Stimulated activated CD4-positive, alpha-beta T cell treated with anti-CD3 and anti-CD28 coated beads, Interleukin-4, amount 100 ng/mL, for 4 hours (primary cell): ENCODE results near the gene TMEM44.
"Not testable (repeated sequence)": the region's sequence is repeated elsewhere in the genome, so short reads cannot be mapped to it uniquely, and the experiment has no call there.

Source experiments
- DNase-seq, 2 experiments: peaks; one replicate each; pipeline ENCODE4 v3.0.0-alpha.2; 2020

The TMEM44 gene

DNA sequence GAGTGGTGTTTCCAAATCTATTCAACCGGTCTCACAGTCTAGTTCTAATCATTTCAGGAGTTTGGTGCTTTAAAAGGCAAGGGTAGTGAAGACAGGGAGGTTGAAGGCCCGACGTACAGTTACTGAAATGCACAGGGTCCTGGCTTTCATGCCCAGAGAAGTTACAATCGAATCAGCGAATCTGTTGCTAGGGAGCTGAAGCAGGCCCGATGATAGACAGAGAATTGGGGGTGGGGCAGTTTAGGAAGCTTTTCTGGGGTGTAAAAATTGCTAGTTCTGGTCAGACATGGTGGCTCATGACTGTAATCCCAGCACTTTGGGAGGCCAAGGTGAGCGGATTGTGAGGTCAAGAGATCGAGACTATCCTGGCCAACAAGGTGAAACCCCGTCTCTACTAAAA is 83.4 kb downstream of the TMEM44 start:
- no peak for DNase-seq

DNA sequence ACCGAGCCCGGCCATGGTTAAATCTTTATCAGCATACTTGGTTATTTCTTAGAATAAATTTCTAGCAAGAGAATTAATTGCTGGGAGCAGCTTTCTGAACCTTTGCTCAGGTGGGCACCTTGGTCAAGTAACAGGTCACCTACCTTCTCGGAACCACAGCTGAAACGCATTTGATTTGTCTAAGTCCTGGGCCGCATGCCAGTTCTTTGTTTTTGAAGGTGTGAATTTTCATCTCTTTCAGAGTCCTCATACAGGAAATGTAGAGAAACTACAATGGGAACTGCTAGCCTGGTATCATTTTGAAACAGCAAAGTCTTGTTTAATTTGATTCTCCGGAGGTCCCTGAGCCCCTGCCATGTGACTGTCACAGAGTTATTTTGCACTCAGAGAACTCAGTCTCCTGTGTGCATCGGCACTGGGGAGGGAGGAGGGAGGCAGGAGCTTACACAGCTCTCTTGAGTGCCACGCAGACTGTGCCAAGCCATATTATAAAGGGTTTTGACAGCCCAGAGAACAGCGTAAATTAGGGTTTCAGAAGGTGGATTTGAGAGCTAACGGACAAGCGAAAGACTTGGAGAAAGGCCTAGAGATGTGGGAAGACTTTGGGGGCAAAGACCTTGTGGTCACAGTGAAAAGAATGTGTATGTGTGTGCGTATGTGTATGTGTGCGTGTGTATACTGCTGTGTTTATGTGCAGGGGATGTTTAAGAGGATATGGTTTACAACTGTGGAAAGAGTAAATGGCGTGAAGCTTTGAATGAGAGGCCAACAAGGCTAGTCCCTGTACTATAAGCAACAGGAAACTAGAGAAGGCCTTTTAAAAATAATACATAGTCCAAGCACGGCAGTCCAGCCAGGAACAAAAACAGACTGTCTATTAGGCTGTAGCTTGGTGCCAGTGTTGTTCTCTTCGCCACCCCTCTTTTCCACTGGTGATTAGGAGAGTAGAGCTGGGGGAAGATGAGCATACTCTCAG is 84.6 kb downstream of the TMEM44 start:
- DNase-seq: no peak

- DNase-seq: no peak
Measured at GRCh38 chr3:194547042-194547441, 86.2 kb downstream of the TMEM44 start.

DNA sequence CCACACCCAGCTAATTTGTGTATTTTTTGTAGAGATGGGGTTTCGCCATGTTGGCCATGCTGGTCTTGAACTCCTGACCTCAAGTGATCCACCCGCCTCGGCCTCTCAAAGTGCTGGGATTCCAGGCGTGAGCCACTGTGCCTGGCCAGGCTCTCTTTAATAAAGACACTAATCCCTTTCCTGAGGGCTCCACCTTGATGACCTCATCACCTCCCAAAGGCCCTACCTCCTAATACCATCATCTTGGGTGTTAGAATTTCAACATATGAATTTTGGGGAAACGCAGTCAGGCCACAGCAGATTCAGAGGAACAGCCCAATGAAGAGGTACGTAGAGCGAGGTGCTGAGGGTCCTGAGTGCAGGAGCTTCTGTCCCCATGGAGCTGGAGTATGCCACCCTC is 87.7 kb downstream of the TMEM44 start:
- DNase-seq: not testable (repeated sequence)

DNA sequence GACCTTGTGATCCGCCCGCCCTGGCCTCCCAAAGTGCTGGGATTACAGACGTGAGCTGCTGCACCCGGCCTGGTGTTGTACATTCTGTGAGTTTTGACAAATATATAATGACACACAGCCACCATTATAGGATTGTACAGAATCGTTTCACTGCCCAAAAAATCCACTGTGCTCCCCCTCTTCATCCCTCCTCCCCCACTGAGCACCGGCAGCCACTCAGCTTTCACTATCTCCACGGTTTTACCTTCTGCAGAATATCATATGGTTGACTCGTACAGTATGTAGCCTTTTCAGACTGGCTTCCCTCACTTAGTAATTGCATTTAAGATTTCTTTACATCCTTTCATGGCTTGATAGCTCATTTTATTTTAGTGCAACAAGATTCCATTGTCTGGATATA is 89.7 kb downstream of the TMEM44 start:
- DNase-seq: no peak

DNA sequence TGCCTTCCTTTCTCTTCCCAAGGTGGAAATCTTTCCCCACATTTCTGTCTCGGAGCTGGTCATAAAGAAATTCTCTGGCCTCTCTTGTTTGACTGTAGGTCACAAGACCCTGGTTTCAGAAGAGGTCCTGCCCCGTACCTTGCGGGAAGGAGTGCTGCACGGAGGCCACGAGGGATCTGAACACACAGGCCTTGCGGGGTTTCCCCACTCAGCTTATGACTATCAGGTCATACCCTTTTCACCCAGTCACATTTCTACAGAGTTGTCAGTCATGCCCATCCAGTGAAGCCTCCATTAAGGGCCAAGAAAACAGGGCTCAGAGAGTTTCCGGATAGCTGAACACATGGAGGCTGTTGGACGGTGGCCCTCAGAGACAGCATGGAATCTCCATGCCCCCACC is 91.7 kb downstream of the TMEM44 start:
- DNase-seq: no peak

DNA sequence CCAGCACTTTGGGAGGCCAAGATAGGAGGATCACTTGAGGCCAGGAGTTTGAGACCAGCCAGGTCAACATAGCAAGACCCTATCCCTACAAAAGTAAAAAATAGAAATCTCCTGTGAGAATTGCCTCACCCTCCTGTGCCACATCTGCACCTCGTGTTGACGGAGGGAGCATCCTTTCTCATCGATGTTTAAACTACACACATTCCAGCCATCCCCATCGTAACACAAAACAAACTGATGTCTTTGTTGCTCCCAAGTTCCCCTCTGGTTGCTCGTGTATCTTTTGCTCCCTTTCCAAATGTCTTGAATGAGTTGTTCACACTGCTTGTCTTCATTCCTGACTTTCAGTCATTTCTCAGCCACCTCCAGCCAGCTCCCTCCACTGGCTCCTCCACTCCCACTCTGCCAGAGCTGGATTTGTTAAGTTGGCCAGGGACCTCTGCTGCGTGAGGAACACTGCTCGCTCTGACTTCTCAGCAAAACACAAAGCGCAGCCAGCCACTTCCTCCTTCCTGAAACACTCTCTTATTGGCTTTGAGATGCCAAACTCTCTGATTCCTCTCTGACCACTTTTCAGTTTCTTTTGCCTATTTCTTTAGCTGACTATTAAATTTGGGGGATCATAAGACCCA is 92.8 kb downstream of the TMEM44 start:
- no peak for DNase-seq

DNA sequence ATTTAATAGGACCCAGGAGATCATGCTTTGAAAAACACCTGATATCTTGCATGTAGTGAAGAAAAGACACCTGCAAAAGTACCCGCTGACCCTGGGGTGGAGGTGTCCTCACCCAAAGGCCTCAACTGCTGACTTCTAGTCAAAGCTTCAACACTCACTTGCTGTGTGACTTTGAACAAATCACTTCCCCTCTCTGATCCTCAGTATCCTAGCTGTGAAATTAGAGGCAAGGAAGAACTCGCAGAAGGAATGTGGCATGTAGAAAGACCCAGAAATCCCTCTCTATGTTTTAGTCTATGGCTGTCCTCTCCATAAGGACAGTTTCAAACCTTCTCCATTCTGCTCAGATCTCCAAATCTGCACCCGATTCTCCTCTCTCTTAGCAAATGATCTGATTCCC is 93.7 kb downstream of the TMEM44 start:
- DNase-seq: no peak

GRCh38 chr3:194537732-194538247 is 95.4 kb downstream of the TMEM44 start:
- DNase-seq: no peak
